T-helper 22 cell (primary cell): Measurements from ENCODE around the gene C4BPB.

ENCODE experiments used
- DNase-seq: peaks from one replicate; pipeline ENCODE4 v3.0.0-alpha.2; 2020; ENCODE audit warnings: low read depth

C4BPB gene

GRCh38 chr1:207084701-207085180, 3.9 kb upstream of the C4BPB start:
- peak; percentile 12 for DNase-seq

- DNase-seq: no peak
These were observed 2.8 kb upstream of the C4BPB start for GRCh38 chr1:207085887-207086286.

GRCh38 chr1:207088161-207088560, 499 bp upstream of the C4BPB start:
- no peak for DNase-seq

GRCh38 chr1:207089627-207090355, 1.1 kb downstream of the C4BPB start:
- no peak for DNase-seq

- DNase-seq: no peak
These were observed 2.7 kb downstream of the C4BPB start for GRCh38 chr1:207091200-207091908.

GRCh38 chr1:207093944-207094343, 5.3 kb downstream of the C4BPB start:
- no peak for DNase-seq

GRCh38 chr1:207097871-207098324, 9.2 kb downstream of the C4BPB start:
- DNase-seq: no peak

- DNase-seq: no peak
These were observed 13.1 kb downstream of the C4BPB start for GRCh38 chr1:207101720-207102119.

GRCh38 chr1:207102146-207102545, 13.5 kb downstream of the C4BPB start:
- no peak for DNase-seq

GRCh38 chr1:207102659-207103058, 14.0 kb downstream of the C4BPB start:
- no peak for DNase-seq

- DNase-seq: no peak
These were observed 15.3 kb downstream of the C4BPB start, which contains the start of gene C4BPA for GRCh38 chr1:207103892-207104373. Gene C4BPA (plus strand): TSS chr1:207104233. CDS start chr1:207113026, 8,793 bp downstream.

GRCh38 chr1:207109004-207109403, 20.3 kb downstream of the C4BPB start:
- DNase-seq: no peak

- DNase-seq: no peak
These were observed 24.1 kb downstream of the C4BPB start for GRCh38 chr1:207112616-207113296.

GRCh38 chr1:207115269-207115668, 26.6 kb downstream of the C4BPB start:
- DNase-seq: no peak

GRCh38 chr1:207124389-207124788, 35.7 kb downstream of the C4BPB start:
- DNase-seq: no peak

- no peak for DNase-seq
These were observed 39.8 kb downstream of the C4BPB start for GRCh38 chr1:207128336-207128921.

GRCh38 chr1:207129053-207129452, 40.4 kb downstream of the C4BPB start:
- no peak for DNase-seq

- DNase-seq: no peak
These were observed 41.8 kb downstream of the C4BPB start for GRCh38 chr1:207130252-207131036.

GRCh38 chr1:207131163-207131562, 42.5 kb downstream of the C4BPB start:
- DNase-seq: no peak

GRCh38 chr1:207134581-207134980, 45.9 kb downstream of the C4BPB start:
- no peak for DNase-seq

GRCh38 chr1:207139616-207140015, 51.0 kb downstream of the C4BPB start:
- no peak for DNase-seq
